Measurements from ENCODE around the gene BCAR1. TPM values are rescaled to one million over a fixed set of nuclear protein-coding genes. Genes with fewer than 3 reads are reported as not detected.
"Not testable (repeated sequence)": the region's sequence is repeated elsewhere in the genome, so short reads cannot be mapped to it uniquely, and the experiment has no call there.

The BCAR1 gene
- polyA plus RNA-seq, 1 donor from 2014 or later, result 39.1 TPM

- H3K9me2 ChIP-seq (ENCODE audit: insufficient read depth, low read length), result no peaks in the 10 kb centered on the region
- H3K9ac ChIP-seq (ENCODE audit: low read length), result no peak overlapping the region
- H3K4me3 ChIP-seq (ENCODE audit: low read length), result no peak overlapping the region
- H3K9me3 ChIP-seq (ENCODE audit: low read length), result no peaks in the 10 kb centered on the region
- no peak overlapping the region for H3K27ac ChIP-seq (ENCODE audit: low read length)
- no peaks in the 10 kb centered on the region for H3K36me3 ChIP-seq (ENCODE audit: insufficient read depth, low read length)
- H3K27me3 ChIP-seq (ENCODE audit: insufficient read depth, low read depth, low read length), result no peaks in the 10 kb centered on the region
- no peaks in the 10 kb centered on the region for H4K20me1 ChIP-seq (ENCODE audit: insufficient read depth)
- H2AFZ ChIP-seq (ENCODE audit: low read depth, low read length), result no peak overlapping the region
- no peaks in the 10 kb centered on the region for H3F3A ChIP-seq (ENCODE audit: insufficient read depth, low read length, poor library complexity, severe bottlenecking)
- no peak overlapping the region for H3K4me2 ChIP-seq (ENCODE audit: low read length)
- H3K79me2 ChIP-seq (replicated peaks; ENCODE audit: insufficient read depth, low read length), result no peaks in the 10 kb centered on the region
- no peak for TF ChIP-seq TAF1 (IDR thresholded peaks at IDR 0.05; ENCODE audit: low read depth)
These were observed 20.7 kb upstream of the BCAR1 start for GRCh38 chr16:75272097-75272551.

DNA sequence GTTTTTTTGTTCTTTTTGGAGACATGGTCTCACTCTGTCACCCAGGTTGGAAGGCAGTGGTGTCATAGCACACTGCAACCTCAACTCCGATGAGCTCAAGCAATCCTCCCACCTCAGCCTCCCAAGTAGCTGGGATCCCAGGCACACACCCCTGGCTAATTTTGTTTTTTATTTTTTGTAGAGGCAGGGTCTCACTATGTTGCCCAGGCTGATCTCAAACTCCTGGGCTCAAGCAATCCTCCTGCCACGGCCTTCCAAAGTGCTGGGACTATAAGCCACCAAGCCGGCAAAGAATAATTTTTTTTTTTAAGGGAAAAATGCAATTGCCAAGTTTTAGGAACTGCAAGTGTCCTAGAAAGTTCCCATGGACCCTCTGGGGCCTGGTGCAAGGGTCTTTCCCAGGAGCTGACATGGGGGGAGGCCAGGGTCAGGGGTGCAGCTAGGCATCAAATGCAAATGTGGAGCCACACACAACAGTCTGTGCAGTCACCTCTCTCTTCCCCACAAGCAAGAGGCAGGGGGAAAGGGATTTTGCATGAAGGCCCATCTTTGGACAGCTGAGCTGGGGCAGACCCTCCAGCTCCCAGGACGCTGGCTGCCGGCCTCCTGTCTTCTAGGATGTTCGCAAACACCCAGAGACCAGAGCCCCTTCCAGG, 20.1 kb upstream of the BCAR1 start:
- Histone ChIP-seq H3K79me2 (replicated peaks; ENCODE audit: insufficient read depth, low read length) (peaks cover 2% of the 10 kb centered on the region), H3K27ac (ENCODE audit: low read length) (no peak overlapping the region), H3K4me2 (ENCODE audit: low read length) (no peak overlapping the region), H3K9me2 (ENCODE audit: insufficient read depth, low read length) (no peaks in the 10 kb centered on the region), H2AFZ (ENCODE audit: low read depth, low read length) (no peak overlapping the region), H3K9me3 (ENCODE audit: low read length) (no peaks in the 10 kb centered on the region), H3K9ac (ENCODE audit: low read length) (no peak overlapping the region), H3K36me3 (ENCODE audit: insufficient read depth, low read length) (no peaks in the 10 kb centered on the region), H3K27me3 (ENCODE audit: insufficient read depth, low read depth, low read length) (no peaks in the 10 kb centered on the region), H3K4me3 (ENCODE audit: low read length) (no peak overlapping the region), H4K20me1 (ENCODE audit: insufficient read depth) (no peaks in the 10 kb centered on the region), H3F3A (ENCODE audit: insufficient read depth, low read length, poor library complexity, severe bottlenecking) (no peaks in the 10 kb centered on the region)
- no peak for TF ChIP-seq CTCF (IDR thresholded peaks at IDR 0.05; ENCODE audit: poor library complexity, severe bottlenecking)
- no peak for TF ChIP-seq SMC3 (conservative IDR thresholded peaks at IDR 0.05; ENCODE audit: poor library complexity)

DNA sequence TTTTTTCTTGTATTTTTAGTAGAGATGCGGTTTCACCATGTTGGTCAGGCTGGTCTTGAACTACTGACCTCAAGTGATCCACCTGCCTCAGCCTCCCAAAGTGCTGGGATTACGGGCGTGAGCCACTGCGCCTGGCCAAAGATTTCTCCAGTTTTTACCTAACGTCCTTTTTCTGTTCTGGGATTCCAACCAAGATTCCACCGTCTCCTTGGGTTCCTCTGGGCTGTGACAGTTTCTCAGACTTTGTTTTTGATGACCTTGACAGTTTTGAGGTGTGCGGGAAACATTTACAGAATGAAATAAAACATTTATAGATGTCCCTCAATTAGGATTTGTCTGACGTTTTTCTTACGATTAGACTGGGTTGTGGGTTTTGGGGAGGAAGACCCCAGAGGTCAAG, 17.9 kb upstream of the BCAR1 start:
- H3K27ac ChIP-seq (ENCODE audit: low read length); H3K9me2 ChIP-seq (ENCODE audit: insufficient read depth, low read length); H3K9me3 ChIP-seq (ENCODE audit: low read length); H3K4me3 ChIP-seq (ENCODE audit: low read length); H2AFZ ChIP-seq (ENCODE audit: low read depth, low read length); H3K36me3 ChIP-seq (ENCODE audit: insufficient read depth, low read length); H3F3A ChIP-seq (ENCODE audit: insufficient read depth, low read length, poor library complexity, severe bottlenecking); H3K9ac ChIP-seq (ENCODE audit: low read length); H3K27me3 ChIP-seq (ENCODE audit: insufficient read depth, low read depth, low read length); H3K4me2 ChIP-seq (ENCODE audit: low read length); H4K20me1 ChIP-seq (ENCODE audit: insufficient read depth): not testable (repeated sequence)
- peaks cover 21% of the 10 kb centered on the region for H3K79me2 ChIP-seq (replicated peaks; ENCODE audit: insufficient read depth, low read length)

DNA sequence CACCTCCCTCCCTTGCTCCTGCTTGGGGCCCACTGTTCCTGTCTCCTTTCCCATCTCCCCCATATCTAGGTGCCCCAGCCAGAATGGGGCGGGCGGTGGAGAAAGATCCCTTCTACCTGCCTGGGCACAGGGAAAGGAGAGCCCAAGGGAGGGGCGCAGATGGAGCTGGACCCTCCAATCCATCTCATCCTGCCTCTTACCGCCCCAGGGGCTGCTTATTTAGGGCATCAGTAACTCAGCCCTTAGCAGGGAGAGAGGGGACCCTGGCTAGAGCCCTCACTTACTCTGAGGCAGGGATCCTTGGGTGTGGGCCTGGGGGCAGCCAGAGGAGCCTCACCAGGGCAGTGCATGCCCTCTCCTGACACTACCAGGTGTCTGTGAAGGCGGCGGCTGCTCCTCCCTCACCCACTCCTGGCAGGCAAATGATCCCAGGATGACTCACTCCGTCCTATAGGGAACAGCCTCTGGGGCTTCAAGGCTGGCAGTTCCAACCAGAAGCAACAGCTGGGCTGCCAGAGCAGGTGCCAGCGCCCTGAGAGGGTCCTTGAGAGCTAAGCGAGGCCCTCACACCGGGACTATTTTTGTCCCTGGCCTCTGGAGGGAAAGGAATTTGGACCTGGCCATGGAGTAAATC, 16.3 kb upstream of the BCAR1 start:
- no peaks in the 10 kb centered on the region for H3F3A ChIP-seq (ENCODE audit: insufficient read depth, low read length, poor library complexity, severe bottlenecking)
- H3K9ac ChIP-seq (ENCODE audit: low read length), result no peak overlapping the region
- no peak for TF ChIP-seq EP300 (conservative IDR thresholded peaks at IDR 0.05; ENCODE audit: poor library complexity, severe bottlenecking)
- no peak for TF ChIP-seq MXI1 (conservative IDR thresholded peaks at IDR 0.05; ENCODE audit: poor library complexity, severe bottlenecking)
- no peak for TF ChIP-seq CTCF (IDR thresholded peaks at IDR 0.05; ENCODE audit: poor library complexity, severe bottlenecking)
- TF ChIP-seq SMC3 (conservative IDR thresholded peaks at IDR 0.05; ENCODE audit: poor library complexity), result no peak
- no peak for TF ChIP-seq POLR2AphosphoS5 (IDR thresholded peaks at IDR 0.05)
- TF ChIP-seq, protein P1, sequence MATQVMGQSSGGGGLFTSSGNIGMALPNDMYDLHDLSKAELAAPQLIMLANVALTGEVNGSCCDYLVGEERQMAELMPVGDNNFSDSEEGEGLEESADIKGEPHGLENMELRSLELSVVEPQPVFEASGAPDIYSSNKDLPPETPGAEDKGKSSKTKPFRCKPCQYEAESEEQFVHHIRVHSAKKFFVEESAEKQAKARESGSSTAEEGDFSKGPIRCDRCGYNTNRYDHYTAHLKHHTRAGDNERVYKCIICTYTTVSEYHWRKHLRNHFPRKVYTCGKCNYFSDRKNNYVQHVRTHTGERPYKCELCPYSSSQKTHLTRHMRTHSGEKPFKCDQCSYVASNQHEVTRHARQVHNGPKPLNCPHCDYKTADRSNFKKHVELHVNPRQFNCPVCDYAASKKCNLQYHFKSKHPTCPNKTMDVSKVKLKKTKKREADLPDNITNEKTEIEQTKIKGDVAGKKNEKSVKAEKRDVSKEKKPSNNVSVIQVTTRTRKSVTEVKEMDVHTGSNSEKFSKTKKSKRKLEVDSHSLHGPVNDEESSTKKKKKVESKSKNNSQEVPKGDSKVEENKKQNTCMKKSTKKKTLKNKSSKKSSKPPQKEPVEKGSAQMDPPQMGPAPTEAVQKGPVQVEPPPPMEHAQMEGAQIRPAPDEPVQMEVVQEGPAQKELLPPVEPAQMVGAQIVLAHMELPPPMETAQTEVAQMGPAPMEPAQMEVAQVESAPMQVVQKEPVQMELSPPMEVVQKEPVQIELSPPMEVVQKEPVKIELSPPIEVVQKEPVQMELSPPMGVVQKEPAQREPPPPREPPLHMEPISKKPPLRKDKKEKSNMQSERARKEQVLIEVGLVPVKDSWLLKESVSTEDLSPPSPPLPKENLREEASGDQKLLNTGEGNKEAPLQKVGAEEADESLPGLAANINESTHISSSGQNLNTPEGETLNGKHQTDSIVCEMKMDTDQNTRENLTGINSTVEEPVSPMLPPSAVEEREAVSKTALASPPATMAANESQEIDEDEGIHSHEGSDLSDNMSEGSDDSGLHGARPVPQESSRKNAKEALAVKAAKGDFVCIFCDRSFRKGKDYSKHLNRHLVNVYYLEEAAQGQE (IDR thresholded peaks at IDR 0.05; ENCODE audit: borderline replicate concordance), result no peak
- no peak for TF ChIP-seq TAF1 (IDR thresholded peaks at IDR 0.05; ENCODE audit: low read depth)
- TF ChIP-seq RAD21 (conservative IDR thresholded peaks at IDR 0.05), result no peak
- TF ChIP-seq EZH2 (IDR thresholded peaks at IDR 0.05; ENCODE audit: borderline replicate concordance, insufficient read depth, low read length, poor library complexity, severe bottlenecking), result no peak
- H3K36me3 ChIP-seq (ENCODE audit: insufficient read depth, low read length), result no peaks in the 10 kb centered on the region
- no peak overlapping the region for H3K4me3 ChIP-seq (ENCODE audit: low read length)
- H3K79me2 ChIP-seq (replicated peaks; ENCODE audit: insufficient read depth, low read length), result peaks cover 33% of the 10 kb centered on the region
- H2AFZ ChIP-seq (ENCODE audit: low read depth, low read length), result no peak overlapping the region
- no peak overlapping the region for H3K27ac ChIP-seq (ENCODE audit: low read length)
- no peaks in the 10 kb centered on the region for H3K27me3 ChIP-seq (ENCODE audit: insufficient read depth, low read depth, low read length)
- no peaks in the 10 kb centered on the region for H3K9me2 ChIP-seq (ENCODE audit: insufficient read depth, low read length)
- no peaks in the 10 kb centered on the region for H3K9me3 ChIP-seq (ENCODE audit: low read length)
- no peak overlapping the region for H3K4me2 ChIP-seq (ENCODE audit: low read length)
- no peaks in the 10 kb centered on the region for H4K20me1 ChIP-seq (ENCODE audit: insufficient read depth)

Data from neural cell (in vitro differentiated cells).